A549 treated with AZD9567 at 1 μM for 4 hours (cell line): ENCODE results near the gene VPS13D. TPM values are rescaled to one million over a fixed set of nuclear protein-coding genes. Genes with fewer than 3 reads are reported as not detected.

Experiments used
- total RNA-seq: library from RNA; stranded (reverse); fragments of 200-300 nt; extraction: Qiagen RNA extraction; gene quantifications from 5 replicates; pipeline ENCODE4 v1.2.3, GENCODE V29; 2022; ENCODE audit not compliant: insufficient read depth

The VPS13D gene, protein sequence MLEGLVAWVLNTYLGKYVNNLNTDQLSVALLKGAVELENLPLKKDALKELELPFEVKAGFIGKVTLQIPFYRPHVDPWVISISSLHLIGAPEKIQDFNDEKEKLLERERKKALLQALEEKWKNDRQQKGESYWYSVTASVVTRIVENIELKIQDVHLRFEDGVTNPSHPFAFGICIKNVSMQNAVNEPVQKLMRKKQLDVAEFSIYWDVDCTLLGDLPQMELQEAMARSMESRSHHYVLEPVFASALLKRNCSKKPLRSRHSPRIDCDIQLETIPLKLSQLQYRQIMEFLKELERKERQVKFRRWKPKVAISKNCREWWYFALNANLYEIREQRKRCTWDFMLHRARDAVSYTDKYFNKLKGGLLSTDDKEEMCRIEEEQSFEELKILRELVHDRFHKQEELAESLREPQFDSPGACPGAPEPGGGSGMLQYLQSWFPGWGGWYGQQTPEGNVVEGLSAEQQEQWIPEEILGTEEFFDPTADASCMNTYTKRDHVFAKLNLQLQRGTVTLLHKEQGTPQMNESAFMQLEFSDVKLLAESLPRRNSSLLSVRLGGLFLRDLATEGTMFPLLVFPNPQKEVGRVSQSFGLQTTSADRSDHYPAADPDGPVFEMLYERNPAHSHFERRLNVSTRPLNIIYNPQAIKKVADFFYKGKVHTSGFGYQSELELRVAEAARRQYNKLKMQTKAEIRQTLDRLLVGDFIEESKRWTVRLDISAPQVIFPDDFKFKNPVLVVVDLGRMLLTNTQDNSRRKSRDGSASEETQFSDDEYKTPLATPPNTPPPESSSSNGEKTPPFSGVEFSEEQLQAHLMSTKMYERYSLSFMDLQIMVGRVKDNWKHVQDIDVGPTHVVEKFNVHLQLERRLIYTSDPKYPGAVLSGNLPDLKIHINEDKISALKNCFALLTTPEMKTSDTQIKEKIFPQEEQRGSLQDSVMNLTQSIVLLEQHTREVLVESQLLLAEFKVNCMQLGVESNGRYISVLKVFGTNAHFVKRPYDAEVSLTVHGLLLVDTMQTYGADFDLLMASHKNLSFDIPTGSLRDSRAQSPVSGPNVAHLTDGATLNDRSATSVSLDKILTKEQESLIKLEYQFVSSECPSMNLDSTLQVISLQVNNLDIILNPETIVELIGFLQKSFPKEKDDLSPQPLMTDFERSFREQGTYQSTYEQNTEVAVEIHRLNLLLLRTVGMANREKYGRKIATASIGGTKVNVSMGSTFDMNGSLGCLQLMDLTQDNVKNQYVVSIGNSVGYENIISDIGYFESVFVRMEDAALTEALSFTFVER (N-terminal part only)
- 5.2 to 7.2 TPM (median 5.9 TPM) in 5 replicates for total RNA-seq

GRCh38 chr1:12229835-12230548, at the start of gene VPS13D:
Gene VPS13D (plus strand): TSS chr1:12230030. CDS start chr1:12234267, 4,237 bp downstream.

Other genes with a start within 250 kb of the VPS13D start
- gene MFN2, start 249.6 kb upstream of the VPS13D start, total RNA-seq, result 31.7 to 41.6 TPM (median 32.9 TPM) in 5 replicates
- 14.5 to 18.1 TPM (median 15.6 TPM) in 5 replicates for gene MIIP, start 210.5 kb upstream of the VPS13D start, total RNA-seq
- 0.06 to 0.13 TPM (median 0.09 TPM) in 4 of 5 replicates, not detected in the other for gene TNFRSF8, start 166.7 kb upstream of the VPS13D start, total RNA-seq
- gene TNFRSF1B, start 63.0 kb upstream of the VPS13D start, total RNA-seq, result 0.22 to 0.42 TPM (median 0.29 TPM) in 4 of 5 replicates, not detected in the other